HepG2 (cell line): ENCODE results near the gene ABHD3. TPM values are rescaled to one million over a fixed set of nuclear protein-coding genes. Genes with fewer than 3 reads are reported as not detected.

Experiments used
- ATF2 ChIP-seq: sonication (generic); formaldehyde crosslinking; IDR thresholded peaks from 2 replicates; pipeline ENCODE4 v1.4.0; 2020; ENCODE audit warnings: missing genetic modification reagents
- GABPA ChIP-seq, 2 experiments: IDR thresholded peaks; 2 replicates each; pipeline ENCODE4 v1.6.1; 2011 to 2016; ENCODE audit warnings: low read depth in 2 of 2, low read length in 1 of 2, missing biosample characterization in 1 of 2, missing genetic modification characterization in 1 of 2
- HNRNPLL ChIP-seq: fragments of 200-400 bp; formaldehyde crosslinking; IDR thresholded peaks from 2 replicates; pipeline ENCODE4 v1.6.1; 2017; ENCODE audit warnings: mild to moderate bottlenecking, low read depth, low read length; ENCODE audit not compliant: poor library complexity, severe bottlenecking
- IRF1 ChIP-seq: sonication (generic); formaldehyde crosslinking; IDR thresholded peaks from 2 replicates; pipeline ENCODE4 v1.4.0; 2020; ENCODE audit warnings: low read depth, mild to moderate bottlenecking, missing genetic modification reagents
- NKX3-1 ChIP-seq: sonication (generic); formaldehyde crosslinking; IDR thresholded peaks from 2 replicates; pipeline ENCODE4 v1.5.0; 2020; ENCODE audit warnings: missing genetic modification reagents
- SALL1 ChIP-seq: sonication (generic); formaldehyde crosslinking; IDR thresholded peaks from 2 replicates; pipeline ENCODE4 v1.8.0; 2022; ENCODE audit warnings: mild to moderate bottlenecking, missing genetic modification reagents
- TERF1 ChIP-seq: sonication (generic); formaldehyde crosslinking; IDR thresholded peaks from 2 replicates; pipeline ENCODE4 v1.8.0; 2022; ENCODE audit warnings: mild to moderate bottlenecking, missing genetic modification reagents, moderate library complexity
- ZBTB40 ChIP-seq, 2 experiments: fragments of 450-650 bp in 1 of 2; sonication (generic) in 1 of 2; formaldehyde crosslinking in 1 of 2; IDR thresholded peaks; 2 replicates each; pipeline versions ENCODE4 v1.6.1 to v1.8.0; 2016 to 2022; ENCODE audit warnings: antibody characterized with exemption in 1 of 2, mild to moderate bottlenecking in 1 of 2, missing genetic modification reagents in 1 of 2
- ZNF329 ChIP-seq: sonication (generic); formaldehyde crosslinking; IDR thresholded peaks from 2 replicates; pipeline ENCODE4 v1.9.0; 2021; ENCODE audit warnings: low read depth, mild to moderate bottlenecking, missing genetic modification reagents
- ZNF367 ChIP-seq: sonication (generic); formaldehyde crosslinking; IDR thresholded peaks from 2 replicates; pipeline ENCODE4 v1.4.0; 2020; ENCODE audit warnings: missing genetic modification reagents, borderline replicate concordance
- ZNF383 ChIP-seq: sonication (generic); formaldehyde crosslinking; IDR thresholded peaks from 2 replicates; pipeline ENCODE4 v1.4.0; 2020; ENCODE audit warnings: missing genetic modification reagents, mild to moderate bottlenecking, borderline replicate concordance
- ZNF501 ChIP-seq: sonication (generic); formaldehyde crosslinking; IDR thresholded peaks from 2 replicates; pipeline ENCODE4 v1.5.1; 2020; ENCODE audit warnings: mild to moderate bottlenecking, moderate library complexity, missing genetic modification reagents
- ZNF691 ChIP-seq: sonication (generic); formaldehyde crosslinking; IDR thresholded peaks from 2 replicates; pipeline ENCODE4 v1.4.0; 2020; ENCODE audit warnings: missing genetic modification reagents, low read depth, mild to moderate bottlenecking, borderline replicate concordance
- polyA plus RNA-seq, 8 experiments: library from polyadenylated mRNA; depleted of rRNA in 3 of 8; stranded (reverse) in 7 of 8; unstranded in 1 of 8; fragments of >200 nt; fragmentation: Illumina TruSeq in 4 of 8; extraction: Trizol in 4 of 8; gene quantifications; 2 replicates each; pipeline versions ENCODE4 v1.2.1 to v1.2.3, GENCODE V29; 2011 to 2016; ENCODE audit warnings: low read depth in 4 of 8, missing spikeins in 1 of 8, mixed read lengths in 1 of 8; ENCODE audit not compliant: insufficient read depth in 1 of 8
- total RNA-seq, 5 experiments: library from RNA; depleted of rRNA; stranded (reverse); fragments of >200 nt; fragmentation: Illumina TruSeq; extraction: Trizol; gene quantifications; 2 replicates each; pipeline ENCODE4 v1.2.3, GENCODE V29; 2016; ENCODE audit warnings: low read depth in 1 of 5

ABHD3 gene
- total and polyA plus RNA-seq, 2 of the 13 experiments (the other 11 are each of a cell fraction or from before 2014, with no cell fraction given) = 32.1 to 40.2 TPM

- TF ChIP-seq ZNF329 (CRISPR knock-in tag) = no peak
- no peak for TF ChIP-seq GABPA (IDR thresholded peaks at IDR 0.05; ENCODE audit: low read depth, low read length)
- TF ChIP-seq GABPA (CRISPR knock-in tag; IDR thresholded peaks at IDR 0.05; ENCODE audit: low read depth) = no peak
- TF ChIP-seq TERF1 (CRISPR knock-in tag) = no peak
- peak; percentile 72 for TF ChIP-seq ZNF501 (CRISPR knock-in tag)
- TF ChIP-seq ZNF367 = no peak
- TF ChIP-seq HNRNPLL = peak; percentile 69
- no peak for TF ChIP-seq ZNF383 (CRISPR knock-in tag)
- TF ChIP-seq ATF2 (CRISPR knock-in tag) = no peak
- TF ChIP-seq IRF1 = no peak
- peak; percentile 55; the same call in 1 of the 2 replicates for TF ChIP-seq SALL1 (CRISPR knock-in tag)
- TF ChIP-seq ZNF691 (CRISPR knock-in tag) = no peak
- TF ChIP-seq NKX3-1 (CRISPR knock-in tag) = 0 out of 2 replicates have a peak, but pooled peaks have one; percentile 50
- no peak for TF ChIP-seq ZBTB40 (IDR thresholded peaks at IDR 0.05)
- no peak; the same call in 1 of the 2 replicates for TF ChIP-seq ZBTB40 (CRISPR knock-in tag; IDR thresholded peaks at IDR 0.05)
These were observed 36.2 kb upstream of the ABHD3 start, which contains the start of gene MIB1 (continued) for GRCh38 chr18:21740538-21741311.
